ENCODE measurements around the gene ANKS1A. TPM values are rescaled to one million over a fixed set of nuclear protein-coding genes. Genes with fewer than 3 reads are reported as not detected.

Gene ANKS1A
- total and polyA plus RNA-seq, 2 experiments from 2014 or later: 12.1 to 31.9 TPM

- Mint-ChIP-seq H3K4me3 (no peak overlapping the region), H3K4me1 (peaks cover 25% of the 10 kb centered on the region), H3K9me3 (no peaks in the 10 kb centered on the region), H3K36me3 (ENCODE audit: low read depth) (peaks cover 14% of the 10 kb centered on the region; the same call in 2 of the 3 replicates), H3K27me3 (ENCODE audit: insufficient read depth, low read depth, poor library complexity) (peaks cover under 1% of the 10 kb centered on the region), H3K27ac (peak overlapping the region; percentile 88)
- DNase-seq (ENCODE audit: low spot score) (no peak), ATAC-seq (no peak)
- Histone ChIP-seq H2AFZ (no peak overlapping the region), H3K27ac (ENCODE audit: low read depth) (no peak overlapping the region), H3K4me3 (no peak overlapping the region), H3F3A (replicated peaks; ENCODE audit: low read depth) (no peaks in the 10 kb centered on the region), H3K79me2 (replicated peaks; ENCODE audit: insufficient read depth) (no peaks in the 10 kb centered on the region), H4K20me1 (replicated peaks; ENCODE audit: insufficient read depth) (no peaks in the 10 kb centered on the region; the same call in 1 of the 2 replicates), H3K27me3 (ENCODE audit: insufficient read depth) (no peaks in the 10 kb centered on the region), H3K4me2 (no peak overlapping the region), H3K9me2 (ENCODE audit: insufficient read depth) (no peaks in the 10 kb centered on the region), H3K36me3 (ENCODE audit: insufficient read depth) (peaks cover 9% of the 10 kb centered on the region; the same call in 1 of the 2 replicates), H3K4me1 (ENCODE audit: insufficient read depth) (no peaks in the 10 kb centered on the region; the same call in 1 of the 2 replicates)
- TF ChIP-seq ZNF114 (CRISPR knock-in tag; IDR thresholded peaks at IDR 0.05) (no peak), POLR2AphosphoS5 (IDR thresholded peaks at IDR 0.05; ENCODE audit: low read depth) (no peak), STAT1 (IDR thresholded peaks at IDR 0.05; ENCODE audit: unreplicated experiment) (no peak), REST (IDR thresholded peaks at IDR 0.05; ENCODE audit: unreplicated experiment) (no peak), NANOG (IDR thresholded peaks at IDR 0.05; ENCODE audit: borderline replicate concordance) (no peak), JUNB (IDR thresholded peaks at IDR 0.05; ENCODE audit: unreplicated experiment) (no peak), EZH2 (IDR thresholded peaks at IDR 0.05; ENCODE audit: low read depth, unreplicated experiment) (no peak), ZNF331 (CRISPR knock-in tag; IDR thresholded peaks at IDR 0.05; ENCODE audit: low read depth) (no peak), CTCF (conservative IDR thresholded peaks at IDR 0.05; ENCODE audit: low read depth in 2 of 2) (no peak), EZH2phosphoT487 (IDR thresholded peaks at IDR 0.05; ENCODE audit: unreplicated experiment) (no peak), CREB1 (CRISPR knock-in tag; IDR thresholded peaks at IDR 0.05; ENCODE audit: low read depth) (no peak), ETS1 (IDR thresholded peaks at IDR 0.05) (no peak), ZNF462 (CRISPR knock-in tag; IDR thresholded peaks at IDR 0.05) (no peak)
These were observed 125.7 kb downstream of the ANKS1A start for GRCh38 chr6:35014786-35015185.

All from GM23338 (cell line).